Inflammatory macrophage treated with lipopolysaccharide for 1 hour (primary cell): ENCODE data around the gene GEMIN2.
"Not testable (repeated sequence)": the region's sequence is repeated elsewhere in the genome, so short reads cannot be mapped to it uniquely, and the experiment has no call there.

ENCODE experiments used
- DNase-seq, 2 donors: peaks; one replicate each; pipeline ENCODE4 v3.0.0-alpha.2; 2020 to 2022

The GEMIN2 gene

GRCh38 chr14:39113685-39114072, 444 bp upstream of the GEMIN2 start:
- DNase-seq: no peak

GRCh38 chr14:39122330-39123138, 8.4 kb downstream of the GEMIN2 start:
- DNase-seq: no peak

GRCh38 chr14:39137835-39138234, 23.7 kb downstream of the GEMIN2 start:
- not testable (repeated sequence) for DNase-seq

GRCh38 chr14:39138440-39138839, 24.3 kb downstream of the GEMIN2 start:
- DNase-seq: no peak

- no peak for DNase-seq
Measured at GRCh38 chr14:39140170-39140569, 26.0 kb downstream of the GEMIN2 start.

- not testable (repeated sequence) for DNase-seq
Measured at GRCh38 chr14:39141623-39142022, 27.5 kb downstream of the GEMIN2 start.

GRCh38 chr14:39143226-39143625, 29.1 kb downstream of the GEMIN2 start:
- peak; percentile 7 to 11 for DNase-seq

- no peak for DNase-seq
Measured at GRCh38 chr14:39145266-39145966, 31.3 kb downstream of the GEMIN2 start.

GRCh38 chr14:39154594-39155189, 40.6 kb downstream of the GEMIN2 start:
- DNase-seq: no peak

- DNase-seq: no peak
Measured at GRCh38 chr14:39157491-39157890, 43.4 kb downstream of the GEMIN2 start.

GRCh38 chr14:39158222-39158858, 44.2 kb downstream of the GEMIN2 start:
- DNase-seq: no peak

- DNase-seq: no peak
Measured at GRCh38 chr14:39160494-39160893, 46.4 kb downstream of the GEMIN2 start.

- DNase-seq: not testable (repeated sequence)
Measured at GRCh38 chr14:39167797-39168320, 53.7 kb downstream of the GEMIN2 start.

- DNase-seq: no peak
Measured at GRCh38 chr14:39168591-39168990, 54.5 kb downstream of the GEMIN2 start.

GRCh38 chr14:39169541-39169900, 55.4 kb downstream of the GEMIN2 start:
- peak in 1 of 2 donors; percentile 6 for DNase-seq

- no peak for DNase-seq
Measured at GRCh38 chr14:39173198-39173597, 59.1 kb downstream of the GEMIN2 start.

- DNase-seq: peak; percentile 98 to 99
Measured at GRCh38 chr14:39174560-39175444, 60.7 kb downstream of the GEMIN2 start, which contains the start of gene PNN. TSS of gene PNN (plus strand) at chr14:39175254. CDS start at chr14:39175280, 26 bp downstream.

GRCh38 chr14:39175445-39176262, 61.5 kb downstream of the GEMIN2 start:
- DNase-seq: peak; percentile 11 to 15

GRCh38 chr14:39176263-39177167, 62.4 kb downstream of the GEMIN2 start:
- no peak for DNase-seq

GRCh38 chr14:39177168-39177545, 63.0 kb downstream of the GEMIN2 start:
- no peak for DNase-seq
